NK-92 treated with Interleukin-12 subunit alpha and Interleukin-12 subunit beta, amount 100 ng/mL, for 24 hours (cell line): ENCODE data around the gene FMN1.

ENCODE experiments used
- DNase-seq: peaks from one replicate; lab custom pipeline; 2025; lab: John Stamatoyannopoulos, UW

Gene FMN1

GRCh38 chr15:32718821-32719716, 475.4 kb downstream of the FMN1 start:
- no peak for DNase-seq

GRCh38 chr15:32718227-32718820, 476.2 kb downstream of the FMN1 start:
- DNase-seq, result no peak

GRCh38 chr15:32717426-32718226, 476.9 kb downstream of the FMN1 start, which contains the start of gene GREM1:
TSS of gene GREM1 (plus strand) at chr15:32718004. CDS start at chr15:32730691, 12,687 bp downstream.
- DNase-seq, result no peak

- DNase-seq, result no peak
Observed at GRCh38 chr15:32716915-32717425, 477.5 kb downstream of the FMN1 start.

- no peak for DNase-seq
Observed at GRCh38 chr15:32716216-32716914, 478.1 kb downstream of the FMN1 start.
